Natural killer cell (primary cell): ENCODE results near the gene MAP4K5. TPM values are rescaled to one million over a fixed set of nuclear protein-coding genes. Genes with fewer than 3 reads are reported as not detected.

ENCODE experiments used
- ATAC-seq, 3 donors: fragments of 150-1000 bp in 2 of 3; fragments of 200-7000 bp in 1 of 3; cut with Tn5 transposase; 1 replicate in 1 of 3; 2 replicates in 2 of 3; pipeline ENCODE4 v1.10.0; 2021; ENCODE audit warnings: mild to moderate bottlenecking in 2 of 3, moderate library complexity in 2 of 3
- DNase-seq, 2 donors: peaks; one replicate each; pipeline versions ENCODE4 v3.0.0 to v3.0.0-alpha.2; 2013 to 2021; ENCODE audit warnings: mixed read lengths in 1 of 2
- H3K27ac ChIP-seq: one replicate; pipeline ENCODE4 v1.5.1; 2013; ENCODE audit warnings: mild to moderate bottlenecking, low read length
- H3K27me3 ChIP-seq: one replicate; pipeline ENCODE4 v1.6.1; 2013; ENCODE audit warnings: low read length; ENCODE audit not compliant: control insufficient read depth, insufficient read depth
- H3K36me3 ChIP-seq: one replicate; pipeline ENCODE4 v1.6.1; 2013; ENCODE audit warnings: low read length; ENCODE audit not compliant: control insufficient read depth, insufficient read depth
- H3K4me1 ChIP-seq: one replicate; pipeline ENCODE4 v1.6.1; 2013; ENCODE audit warnings: low read length; ENCODE audit not compliant: control insufficient read depth, insufficient read depth
- H3K4me3 ChIP-seq: one replicate; pipeline ENCODE4 v1.5.1; 2013; ENCODE audit warnings: low read length
- H3K9me3 ChIP-seq: one replicate; pipeline ENCODE4 v1.6.1; 2013; ENCODE audit warnings: low read length; ENCODE audit not compliant: control insufficient read depth, insufficient read depth
- H3K27ac Mint-ChIP-seq, 2 donors: one replicate each; pipeline ENCODE4 v1.8.0; 2022; ENCODE audit warnings: mild to moderate bottlenecking in 2 of 2, mixed read lengths in 2 of 2, moderate library complexity in 1 of 2
- H3K27me3 Mint-ChIP-seq, 2 donors: one replicate each; pipeline ENCODE4 v1.8.0; 2022; ENCODE audit warnings: low read depth in 2 of 2, mixed read lengths in 2 of 2
- H3K36me3 Mint-ChIP-seq: one replicate; pipeline ENCODE4 v1.8.0; 2022; ENCODE audit warnings: mixed read lengths
- H3K4me1 Mint-ChIP-seq, 2 donors: one replicate each; pipeline ENCODE4 v1.8.0; 2022; ENCODE audit warnings: mixed read lengths in 2 of 2
- H3K4me3 Mint-ChIP-seq: one replicate; pipeline ENCODE4 v1.8.0; 2022; ENCODE audit warnings: mild to moderate bottlenecking, moderate library complexity, mixed read lengths
- H3K9me3 Mint-ChIP-seq, 2 donors: one replicate each; pipeline ENCODE4 v1.8.0; 2022; ENCODE audit warnings: mixed read lengths in 2 of 2
- WGBS: methylation state at CpG from one replicate; pipeline ENCODE4 v1.1.7; 2013; ENCODE audit warnings: missing lambda C conversion rate; ENCODE audit not compliant: insufficient coverage; 5-methylcytosine and 5-hydroxymethylcytosine counted together
- intact Hi-C: fragments of 100-400 bp; cut with micrococcal nuclease; formaldehyde crosslinking; loops from one replicate; pipeline ENCODE4 v1.14.2; 2022
- total RNA-seq, 4 donors: library from RNA; stranded (reverse); fragments of 120-200 nt in 1 of 4; gene quantifications; one replicate each; pipeline versions ENCODE4 v1.2.3 to v1.2.4, GENCODE V29; 2013 to 2022
- TF ChIP-seq, protein P1 (sequence below): fragments of 200-600 bp; IDR thresholded peaks from one replicate; pipeline ENCODE4 v1.8.0; 2022; ENCODE audit warnings: antibody characterized with exemption

The MAP4K5 gene
- total RNA-seq, 3 donors from 2014 or later (not counting 1 experiment from before 2014, with no cell fraction given): 63.3 to 74.6 (median 65.9) TPM

DNA sequence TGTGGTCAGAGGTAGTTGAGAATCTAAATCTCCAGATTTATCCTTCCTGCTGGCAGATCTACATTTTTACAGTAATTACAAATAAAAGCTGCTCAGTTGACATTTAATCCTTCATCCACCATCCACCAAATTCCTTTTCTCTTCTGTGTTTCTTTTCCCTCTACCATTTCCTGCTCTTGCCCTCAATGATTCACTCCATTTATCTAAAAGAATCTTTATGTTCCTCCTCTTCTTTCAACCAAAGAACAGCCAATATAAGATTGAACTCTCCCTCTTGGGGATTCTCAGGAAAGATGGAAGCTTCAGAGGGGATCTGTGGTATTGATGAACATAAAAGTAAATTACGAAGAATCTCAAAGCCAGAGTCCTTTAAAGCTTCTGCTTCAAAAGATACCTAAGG, 4.4 kb downstream of the MAP4K5 start:
- Histone ChIP-seq H3K27me3 (no peaks in the 10 kb centered on the region), H3K4me1 (peaks cover 5% of the 10 kb centered on the region), H3K36me3 (peaks cover 3% of the 10 kb centered on the region), H3K9me3 (no peaks in the 10 kb centered on the region), H3K4me3 (no peak overlapping the region), H3K27ac (no peak overlapping the region)
- DNase-seq (no peak), ATAC-seq (no peak)
- Mint-ChIP-seq H3K4me1 (peaks cover 69 to 70% of the 10 kb centered on the region in 2 donors), H3K4me3 (no peak overlapping the region), H3K36me3 (no peaks in the 10 kb centered on the region), H3K27ac (peak overlapping the region in 1 of 2 donors; percentile 3), H3K9me3 (no peaks in the 10 kb centered on the region), H3K27me3 (no peaks in the 10 kb centered on the region)
- no CpG with 5 or more reads among the region's 1 CpG for WGBS
- TF ChIP-seq, protein P1, sequence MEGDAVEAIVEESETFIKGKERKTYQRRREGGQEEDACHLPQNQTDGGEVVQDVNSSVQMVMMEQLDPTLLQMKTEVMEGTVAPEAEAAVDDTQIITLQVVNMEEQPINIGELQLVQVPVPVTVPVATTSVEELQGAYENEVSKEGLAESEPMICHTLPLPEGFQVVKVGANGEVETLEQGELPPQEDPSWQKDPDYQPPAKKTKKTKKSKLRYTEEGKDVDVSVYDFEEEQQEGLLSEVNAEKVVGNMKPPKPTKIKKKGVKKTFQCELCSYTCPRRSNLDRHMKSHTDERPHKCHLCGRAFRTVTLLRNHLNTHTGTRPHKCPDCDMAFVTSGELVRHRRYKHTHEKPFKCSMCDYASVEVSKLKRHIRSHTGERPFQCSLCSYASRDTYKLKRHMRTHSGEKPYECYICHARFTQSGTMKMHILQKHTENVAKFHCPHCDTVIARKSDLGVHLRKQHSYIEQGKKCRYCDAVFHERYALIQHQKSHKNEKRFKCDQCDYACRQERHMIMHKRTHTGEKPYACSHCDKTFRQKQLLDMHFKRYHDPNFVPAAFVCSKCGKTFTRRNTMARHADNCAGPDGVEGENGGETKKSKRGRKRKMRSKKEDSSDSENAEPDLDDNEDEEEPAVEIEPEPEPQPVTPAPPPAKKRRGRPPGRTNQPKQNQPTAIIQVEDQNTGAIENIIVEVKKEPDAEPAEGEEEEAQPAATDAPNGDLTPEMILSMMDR: no peak
- intact Hi-C loops: no loop called here

DNA sequence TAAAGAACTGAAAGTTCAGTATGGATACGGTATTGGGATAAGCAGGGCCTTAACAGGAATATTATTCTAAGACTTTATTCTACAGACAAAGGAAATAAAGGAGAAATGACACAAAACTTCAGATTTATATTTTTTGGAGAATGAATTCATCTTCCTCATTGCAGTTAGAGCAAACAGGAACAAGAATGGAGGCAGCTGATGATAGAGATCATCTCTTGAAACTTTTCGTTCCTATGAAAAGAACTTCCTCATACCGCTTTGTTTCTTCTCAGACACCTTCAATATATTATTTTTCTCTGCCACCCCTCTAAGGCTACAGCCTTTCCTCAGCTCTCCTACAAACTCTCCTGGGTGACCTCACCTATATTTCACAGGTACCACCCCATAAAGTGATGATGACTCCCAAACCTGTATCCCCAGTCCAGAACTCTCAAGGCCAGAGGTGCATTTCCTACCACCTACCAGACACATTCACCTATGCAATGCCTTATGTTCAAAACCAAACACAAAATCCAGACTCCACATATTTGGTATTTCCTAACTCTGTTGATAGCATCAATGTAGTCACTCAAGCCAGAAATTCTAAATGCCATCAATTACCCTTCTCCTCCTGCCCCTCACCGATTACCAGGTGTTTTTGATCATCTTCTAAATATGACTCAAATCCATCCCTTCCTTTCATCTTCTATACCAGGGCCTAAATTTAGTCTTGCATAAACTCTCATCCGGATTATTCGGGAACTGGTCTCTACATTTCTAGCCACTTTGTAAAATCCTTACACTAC, 7.4 kb downstream of the MAP4K5 start:
- peak overlapping the region; percentile 65 to 83 for H3K27ac Mint-ChIP-seq
- TF ChIP-seq, protein P1: no peak
- no peak overlapping the region for H3K4me3 ChIP-seq

DNA sequence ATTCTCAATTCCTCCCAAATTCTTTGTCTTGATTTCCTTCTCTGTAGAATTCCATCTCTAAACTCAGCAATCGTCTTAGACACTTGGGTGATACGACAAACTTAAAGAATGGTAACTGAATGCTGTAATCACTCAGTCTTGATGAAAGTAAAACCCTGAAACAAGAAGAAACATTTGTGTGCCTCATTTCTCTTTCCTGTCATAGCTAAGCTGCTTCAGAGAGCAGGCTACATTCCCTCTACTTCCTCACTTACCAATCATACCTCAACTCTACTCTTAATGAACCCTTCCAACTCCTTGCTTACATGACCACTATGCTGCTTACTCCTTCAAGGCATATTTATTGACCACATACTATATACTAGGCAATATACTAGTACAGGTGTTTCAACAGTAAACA, 8.3 kb downstream of the MAP4K5 start:
- Histone ChIP-seq H3K4me1 (peaks cover 12% of the 10 kb centered on the region), H3K27me3 (no peaks in the 10 kb centered on the region), H3K36me3 (peaks cover 3% of the 10 kb centered on the region), H3K9me3 (no peaks in the 10 kb centered on the region), H3K4me3 (no peak overlapping the region), H3K27ac (no peak overlapping the region)
- H3K36me3 Mint-ChIP-seq: no peaks in the 10 kb centered on the region
- ATAC-seq (no peak), DNase-seq (no peak)
- TF ChIP-seq, protein P1: no peak
- H3K9me3 Mint-ChIP-seq: no peaks in the 10 kb centered on the region
- peak overlapping the region; percentile 65 to 83 for H3K27ac Mint-ChIP-seq
- H3K4me1 Mint-ChIP-seq: peaks cover 53 to 57% of the 10 kb centered on the region in 2 donors
- intact Hi-C loops: no loop called here
- no peak overlapping the region for H3K4me3 Mint-ChIP-seq
- H3K27me3 Mint-ChIP-seq: no peaks in the 10 kb centered on the region
- 96% methylated on average over 2 of the region's 2 CpGs for WGBS

More for the DNA sequence above, 7.4 kb downstream of the MAP4K5 start:
- Mint-ChIP-seq H3K4me3 (no peak overlapping the region), H3K36me3 (no peaks in the 10 kb centered on the region), H3K27me3 (no peaks in the 10 kb centered on the region), H3K4me1 (peaks cover 62 to 66% of the 10 kb centered on the region in 2 donors), H3K9me3 (no peaks in the 10 kb centered on the region)
- ATAC-seq (no peak), DNase-seq (no peak)
- Histone ChIP-seq H3K27ac (peak overlapping the region; percentile 47), H3K27me3 (no peaks in the 10 kb centered on the region), H3K9me3 (no peaks in the 10 kb centered on the region), H3K36me3 (peaks cover 3% of the 10 kb centered on the region), H3K4me1 (peaks cover 12% of the 10 kb centered on the region)
- WGBS: 69% methylated on average over 5 of the region's 6 CpGs
- intact Hi-C loops: no loop called here
